HG02852 (cell line): ENCODE results near the gene DYNC1LI1.
"Not testable (repeated sequence)": the region's sequence is repeated elsewhere in the genome, so short reads cannot be mapped to it uniquely, and the experiment has no call there.

Source experiments
- ATAC-seq: cut with Tn5 transposase; IDR thresholded peaks from one replicate; pipeline ENCODE4 v1.9.1; 2021; ENCODE audit warnings: mild to moderate bottlenecking, moderate library complexity; ENCODE audit not compliant: unreplicated experiment

Gene DYNC1LI1

GRCh38 chr3:32584660-32585059 is 14.0 kb upstream of the DYNC1LI1 start:
- no peak for ATAC-seq

- no peak for ATAC-seq
These were observed 13.1 kb upstream of the DYNC1LI1 start for GRCh38 chr3:32583708-32584107.

GRCh38 chr3:32578669-32579068 is 8.0 kb upstream of the DYNC1LI1 start:
- ATAC-seq, result not testable (repeated sequence)

GRCh38 chr3:32577581-32578556 is 7.2 kb upstream of the DYNC1LI1 start:
- peak; percentile 94 for ATAC-seq

- no peak for ATAC-seq
These were observed 6.5 kb upstream of the DYNC1LI1 start for GRCh38 chr3:32577174-32577573.

GRCh38 chr3:32575451-32576113 is 4.9 kb upstream of the DYNC1LI1 start:
- ATAC-seq, result no peak

GRCh38 chr3:32571192-32571485 is 481 bp upstream of the DYNC1LI1 start:
- peak; percentile 37 for ATAC-seq

- ATAC-seq, result peak; percentile 46
These were observed 878 bp downstream of the DYNC1LI1 start for GRCh38 chr3:32569540-32570420.

- no peak for ATAC-seq
These were observed 1.7 kb downstream of the DYNC1LI1 start for GRCh38 chr3:32568953-32569352.

- no peak for ATAC-seq
These were observed 6.5 kb downstream of the DYNC1LI1 start for GRCh38 chr3:32564195-32564594.

GRCh38 chr3:32562640-32563039 is 8.0 kb downstream of the DYNC1LI1 start:
- ATAC-seq, result no peak

GRCh38 chr3:32557640-32558352 is 12.9 kb downstream of the DYNC1LI1 start:
- no peak for ATAC-seq

- ATAC-seq, result peak; percentile 52
These were observed 14.3 kb downstream of the DYNC1LI1 start for GRCh38 chr3:32556332-32556731.

- no peak for ATAC-seq
These were observed 16.7 kb downstream of the DYNC1LI1 start for GRCh38 chr3:32553973-32554372.

- peak; percentile 44 for ATAC-seq
These were observed 17.2 kb downstream of the DYNC1LI1 start for GRCh38 chr3:32553459-32553858.

- no peak for ATAC-seq
These were observed 18.6 kb downstream of the DYNC1LI1 start for GRCh38 chr3:32552013-32552412.

- ATAC-seq, result peak; percentile 12
These were observed 19.2 kb downstream of the DYNC1LI1 start for GRCh38 chr3:32551496-32551895.

GRCh38 chr3:32551087-32551486 is 19.6 kb downstream of the DYNC1LI1 start:
- peak; percentile 48 for ATAC-seq

GRCh38 chr3:32545305-32545704 is 25.4 kb downstream of the DYNC1LI1 start:
- no peak for ATAC-seq

- ATAC-seq, result no peak
These were observed 25.8 kb downstream of the DYNC1LI1 start for GRCh38 chr3:32544894-32545293.

GRCh38 chr3:32542807-32543206 is 27.9 kb downstream of the DYNC1LI1 start:
- no peak for ATAC-seq
